Measurements from ENCODE around the gene NSL1. TPM values are rescaled to one million over a fixed set of nuclear protein-coding genes. Genes with fewer than 3 reads are reported as not detected.

Gene NSL1
- total and polyA plus RNA-seq, 9 of the 15 experiments (the other 6 are each of a cell fraction or from before 2014, with no cell fraction given): 53.5 to 108 (median 59.1) TPM

GRCh38 chr1:212827831-212828278 lies 36.3 kb upstream of the NSL1 start:
- no TSS peak for BruUV-seq (replicated peaks)
- ChIA-PET POLR2A (interaction anchor here (0.6 to 0.9 kb wide), 3 partner anchors 12 to 1047 kb away, joined by 3 to 4 read pairs (median 3); no protein-coding TSS in a partner anchor), CTCF (ENCODE audit: low intra/inter-chr PET ratio) (no interaction called here)
- no peak overlapping the region for H3K4me3 ChIP-seq
- in situ Hi-C loops (cut with MboI) (no loop called here), intact Hi-C loops (cut with micrococcal nuclease) (loop anchor here (1.0 kb wide), 1 partner anchor 13 kb away; no protein-coding TSS in a partner anchor)
- no peak overlapping the region for H3K27ac ChIP-seq (ENCODE audit: extremely low read depth, low read depth, low read length)
- WGBS (ENCODE audit: insufficient coverage, low coverage, missing lambda C conversion rate): 15% methylated on average over 5 of the region's 5 CpGs
- DNase-seq (ENCODE audit: extremely low read depth in 1 of 4, low spot score in 3 of 4) (no peak), ATAC-seq (no peak), FAIRE-seq (no peak)
- no peaks in the 10 kb centered on the region; a peak in 1 of 5 replicates for H3K4me1 ChIP-seq (replicated peaks in 1 of 2; ENCODE audit: control insufficient read depth in 2 of 2, insufficient read depth in 2 of 2, low read length in 2 of 2)
- H4K20me1 ChIP-seq (replicated peaks; ENCODE audit: control insufficient read depth, insufficient read depth, low read length): no peaks in the 10 kb centered on the region
- H3K4me2 ChIP-seq (ENCODE audit: insufficient read depth, low read length): no peak overlapping the region
- no peak overlapping the region for H3K9ac ChIP-seq (ENCODE audit: insufficient read depth in 1 of 2, low read depth in 2 of 2, low read length in 2 of 2)
- no peak overlapping the region for H2AFZ ChIP-seq (ENCODE audit: low read depth, low read length)
- no peaks in the 10 kb centered on the region for H3K36me3 ChIP-seq (ENCODE audit: control insufficient read depth, insufficient read depth, low read length)
- 0 out of 5 replicates have a peak, but pooled peaks cover 0 to 4% of the 10 kb centered on the region in 2 experiments for H3K27me3 ChIP-seq (ENCODE audit: control insufficient read depth in 2 of 2, insufficient read depth in 2 of 2, low read length in 2 of 2)
- no peaks in the 10 kb centered on the region for H3K9me1 ChIP-seq (ENCODE audit: control insufficient read depth, insufficient read depth, low read length)
- H3K79me2 ChIP-seq (ENCODE audit: control insufficient read depth, insufficient read depth, low read length): no peaks in the 10 kb centered on the region
- H3K9me3 ChIP-seq (replicated peaks; ENCODE audit: control insufficient read depth, insufficient read depth, low read depth, low read length): peaks cover 9% of the 10 kb centered on the region
- TF ChIP-seq ARID4B (CRISPR knock-in tag; IDR thresholded peaks at IDR 0.05): no peak
- TF ChIP-seq, protein P1, sequence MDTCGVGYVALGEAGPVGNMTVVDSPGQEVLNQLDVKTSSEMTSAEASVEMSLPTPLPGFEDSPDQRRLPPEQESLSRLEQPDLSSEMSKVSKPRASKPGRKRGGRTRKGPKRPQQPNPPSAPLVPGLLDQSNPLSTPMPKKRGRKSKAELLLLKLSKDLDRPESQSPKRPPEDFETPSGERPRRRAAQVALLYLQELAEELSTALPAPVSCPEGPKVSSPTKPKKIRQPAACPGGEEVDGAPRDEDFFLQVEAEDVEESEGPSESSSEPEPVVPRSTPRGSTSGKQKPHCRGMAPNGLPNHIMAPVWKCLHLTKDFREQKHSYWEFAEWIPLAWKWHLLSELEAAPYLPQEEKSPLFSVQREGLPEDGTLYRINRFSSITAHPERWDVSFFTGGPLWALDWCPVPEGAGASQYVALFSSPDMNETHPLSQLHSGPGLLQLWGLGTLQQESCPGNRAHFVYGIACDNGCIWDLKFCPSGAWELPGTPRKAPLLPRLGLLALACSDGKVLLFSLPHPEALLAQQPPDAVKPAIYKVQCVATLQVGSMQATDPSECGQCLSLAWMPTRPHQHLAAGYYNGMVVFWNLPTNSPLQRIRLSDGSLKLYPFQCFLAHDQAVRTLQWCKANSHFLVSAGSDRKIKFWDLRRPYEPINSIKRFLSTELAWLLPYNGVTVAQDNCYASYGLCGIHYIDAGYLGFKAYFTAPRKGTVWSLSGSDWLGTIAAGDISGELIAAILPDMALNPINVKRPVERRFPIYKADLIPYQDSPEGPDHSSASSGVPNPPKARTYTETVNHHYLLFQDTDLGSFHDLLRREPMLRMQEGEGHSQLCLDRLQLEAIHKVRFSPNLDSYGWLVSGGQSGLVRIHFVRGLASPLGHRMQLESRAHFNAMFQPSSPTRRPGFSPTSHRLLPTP (IDR thresholded peaks at IDR 0.05; ENCODE audit: borderline replicate concordance, extremely low read depth, insufficient read length): no peak
- no peak for TF ChIP-seq ZBTB11 (CRISPR knock-in tag; IDR thresholded peaks at IDR 0.05)
- TF ChIP-seq ZNF133 (CRISPR knock-in tag; IDR thresholded peaks at IDR 0.05): no peak
- no peak for TF ChIP-seq SMARCA4 (IDR thresholded peaks at IDR 0.05)
- no peak for TF ChIP-seq TFAM (CRISPR knock-in tag; conservative IDR thresholded peaks at IDR 0.05)
- no peak for TF ChIP-seq ZFP36 (IDR thresholded peaks at IDR 0.05; ENCODE audit: low read depth, low read length, partially characterized antibody)
- no peak for TF ChIP-seq ATF7 (IDR thresholded peaks at IDR 0.05)
- no peak for TF ChIP-seq ZNF23 (CRISPR knock-in tag; IDR thresholded peaks at IDR 0.05)
- no peak for TF ChIP-seq ARID1B (IDR thresholded peaks at IDR 0.05)

Data from K562 (cell line).